SK-N-SH (cell line): ENCODE results near the gene GFPT2. TPM values are rescaled to one million over a fixed set of nuclear protein-coding genes. Genes with fewer than 3 reads are reported as not detected.

ENCODE experiments used
- CTCF ChIA-PET: fragments of 300-600, 350-600 bp; formaldehyde crosslinking; extraction: SDS; loops from one replicate; lab custom pipeline; 2021; lab: Yijun Ruan, JAX
- POLR2A ChIA-PET: fragments of 350-600 bp; sonication (Branson Sonifier 250); formaldehyde crosslinking; extraction: SDS; loops from one replicate; lab custom pipeline; 2020; ENCODE audit warnings: antibody characterized with exemption, inconsistent platforms; lab: Yijun Ruan, JAX
- DNase-seq: peaks from one replicate; pipeline ENCODE4 v3.0.0; 2012
- H2AFZ ChIP-seq: fragments of 200-600 bp; sonication (generic); 2 replicates; pipeline ENCODE4 v1.8.1; 2016; ENCODE audit warnings: antibody characterized with exemption, mild to moderate bottlenecking, low read depth
- H3F3A ChIP-seq: fragments of 200-600 bp; sonication (generic); replicated peaks from 2 replicates; pipeline ENCODE3; 2016; ENCODE audit warnings: antibody characterized with exemption, mild to moderate bottlenecking; ENCODE audit not compliant: insufficient read depth
- H3K27ac ChIP-seq, 2 experiments: fragments of 200-500 bp in 1 of 2; fragments of 200-600 bp in 1 of 2; sonication (Bioruptor generic) in 1 of 2; sonication (generic), shearing (Covaris generic) in 1 of 2; 2 replicates each; pipeline versions ENCODE4 v1.5.1 to v1.6.1; 2014 to 2016; ENCODE audit warnings: low read depth in 2 of 2, inconsistent platforms in 1 of 2, low read length in 1 of 2, mild to moderate bottlenecking in 1 of 2, mixed read lengths in 1 of 2
- H3K27me3 ChIP-seq: fragments of 200-600 bp; sonication (generic), shearing (Covaris generic); 2 replicates; pipeline ENCODE4 v1.6.1; 2016; ENCODE audit warnings: mixed run types; ENCODE audit not compliant: insufficient read depth
- H3K36me3 ChIP-seq, 2 experiments: fragments of 200-500 bp in 1 of 2; fragments of 200-600 bp in 1 of 2; sonication (Bioruptor generic) in 1 of 2; sonication (generic) in 1 of 2; replicated peaks in 1 of 2; 2 replicates each; pipeline versions ENCODE3 to v1.5.1; 2014 to 2016; ENCODE audit warnings: low read length in 1 of 2, mild to moderate bottlenecking in 1 of 2; ENCODE audit not compliant: insufficient read depth in 2 of 2, control insufficient read depth in 1 of 2
- H3K4me1 ChIP-seq, 2 experiments: fragments of 200-500 bp in 1 of 2; fragments of 200-600 bp in 1 of 2; sonication (Bioruptor generic) in 1 of 2; sonication (generic), shearing (Covaris generic) in 1 of 2; 2 replicates each; pipeline versions ENCODE4 v1.5.1 to v1.6.1; 2014 to 2016; ENCODE audit warnings: low read depth in 1 of 2, low read length in 1 of 2, mixed run types in 1 of 2; ENCODE audit not compliant: insufficient read depth in 2 of 2, control insufficient read depth in 1 of 2
- H3K4me2 ChIP-seq: fragments of 200-600 bp; sonication (generic), shearing (Covaris generic); 2 replicates; pipeline ENCODE4 v1.6.1; 2017; ENCODE audit warnings: mixed run types
- H3K4me3 ChIP-seq, 2 experiments: fragments of 200-500 bp in 1 of 2; fragments of 200-600 bp in 1 of 2; sonication (Bioruptor generic) in 1 of 2; sonication (generic), shearing (Covaris generic) in 1 of 2; 2 replicates each; pipeline versions ENCODE4 v1.5.1 to v1.8.1; 2014 to 2016; ENCODE audit warnings: low read depth in 2 of 2, inconsistent platforms in 1 of 2, low read length in 1 of 2, mild to moderate bottlenecking in 1 of 2, mixed read lengths in 1 of 2, moderate library complexity in 1 of 2
- H3K79me2 ChIP-seq: fragments of 200-600 bp; sonication (generic); 2 replicates; pipeline ENCODE4 v1.8.1; 2017; ENCODE audit warnings: mild to moderate bottlenecking; ENCODE audit not compliant: insufficient read depth
- H3K9ac ChIP-seq: fragments of 200-600 bp; sonication (generic); 2 replicates; pipeline ENCODE4 v1.6.1; 2017; ENCODE audit warnings: mixed run types
- H3K9me2 ChIP-seq: fragments of 200-600 bp; sonication (generic); 2 replicates; pipeline ENCODE4 v1.6.1; 2017; ENCODE audit warnings: mixed run types
- H3K9me3 ChIP-seq: fragments of 200-600 bp; sonication (generic); 2 replicates; pipeline ENCODE4 v1.6.1; 2017; ENCODE audit warnings: mixed run types, mild to moderate bottlenecking, moderate library complexity
- H4K20me1 ChIP-seq: fragments of 200-600 bp; sonication (generic); 2 replicates; pipeline ENCODE4 v1.6.1; 2017; ENCODE audit warnings: mild to moderate bottlenecking, mixed run types; ENCODE audit not compliant: insufficient read depth
- CHD2 ChIP-seq: fragments of 150-350 bp; IDR thresholded peaks from 2 replicates; pipeline ENCODE4 v1.6.1; 2018; ENCODE audit warnings: low read length; ENCODE audit not compliant: partially characterized antibody
- EP300 ChIP-seq, 2 experiments: IDR thresholded peaks; 2 replicates each; pipeline versions ENCODE4 v1.4.0 to v1.6.1; 2012; ENCODE audit warnings: borderline replicate concordance in 1 of 2, low read depth in 1 of 2, low read length in 1 of 2
- EZH2phosphoT487 ChIP-seq: fragments of 200-600 bp; sonication (generic); IDR thresholded peaks from 2 replicates; pipeline ENCODE4 v1.6.1; 2017; ENCODE audit warnings: low read depth, mixed run types, mild to moderate bottlenecking, antibody characterized with exemption, moderate library complexity, borderline replicate concordance
- FOSL2 ChIP-seq: IDR thresholded peaks from 2 replicates; pipeline ENCODE4 v1.4.0; 2012; ENCODE audit warnings: low read depth, mild to moderate bottlenecking, moderate library complexity, borderline replicate concordance
- FOXM1 ChIP-seq: IDR thresholded peaks from 2 replicates; pipeline ENCODE4 v1.4.0; 2012; ENCODE audit warnings: low read depth, mild to moderate bottlenecking
- JUND ChIP-seq: IDR thresholded peaks from 2 replicates; pipeline ENCODE4 v1.4.0; 2012
- MEF2A ChIP-seq: IDR thresholded peaks from 2 replicates; pipeline ENCODE4 v1.4.0; 2012; ENCODE audit warnings: low read depth, borderline replicate concordance
- NFIC ChIP-seq: IDR thresholded peaks from 2 replicates; pipeline ENCODE4 v1.4.0; 2012; ENCODE audit warnings: borderline replicate concordance
- RFX5 ChIP-seq: IDR thresholded peaks from 2 replicates; pipeline ENCODE4 v1.6.1; 2012; ENCODE audit warnings: mild to moderate bottlenecking, improper control_type of control experiment, low read length
- RXRA ChIP-seq: IDR thresholded peaks from 2 replicates; pipeline ENCODE4 v1.4.0; 2012; ENCODE audit warnings: low read depth, mild to moderate bottlenecking, borderline replicate concordance
- SIN3A ChIP-seq: IDR thresholded peaks from 2 replicates; pipeline ENCODE4 v1.6.1; 2012; ENCODE audit warnings: low read depth, mild to moderate bottlenecking, low read length, moderate library complexity, borderline replicate concordance
- TAF1 ChIP-seq: IDR thresholded peaks from 2 replicates; pipeline ENCODE4 v1.6.1; 2012; ENCODE audit warnings: low read depth, mild to moderate bottlenecking, low read length, moderate library complexity, borderline replicate concordance
- WGBS: methylation state at CpG from one replicate; pipeline ENCODE4 v1.1.6; 2017; ENCODE audit warnings: low lambda C conversion rate; 5-methylcytosine and 5-hydroxymethylcytosine counted together
- polyA plus RNA-seq, 3 experiments: library from polyadenylated mRNA; depleted of rRNA; stranded (reverse); fragments of >200 nt; gene quantifications; 2 replicates each; pipeline ENCODE4 v1.2.3, GENCODE V29; 2012
- TF ChIP-seq, protein P1 (sequence below): fragments of 150-350 bp; IDR thresholded peaks from 2 replicates; pipeline ENCODE4 v1.6.1; 2016; ENCODE audit warnings: mild to moderate bottlenecking, low read depth, low read length
- TF ChIP-seq, protein P2 (sequence below): IDR thresholded peaks from 2 replicates; pipeline ENCODE4; 2012
- TF ChIP-seq, protein P3 (sequence below): fragments of 200-600 bp; sonication (generic); IDR thresholded peaks from 2 replicates; pipeline ENCODE4 v1.6.1; 2017; ENCODE audit warnings: antibody characterized with exemption, mild to moderate bottlenecking, moderate library complexity
- TF ChIP-seq, protein P4 (sequence below): fragments of 150-350 bp; IDR thresholded peaks from 2 replicates; pipeline ENCODE4 v1.6.1; 2017; ENCODE audit warnings: antibody characterized with exemption, low read length, low read depth, borderline replicate concordance
- TF ChIP-seq, protein P5 (sequence below): IDR thresholded peaks from 2 replicates; pipeline ENCODE4 v1.4.0; 2012; ENCODE audit warnings: low read depth, borderline replicate concordance
- TF ChIP-seq, protein P6 (sequence below): IDR thresholded peaks from 2 replicates; pipeline ENCODE4 v1.4.0; 2012; ENCODE audit warnings: low read depth, borderline replicate concordance
- TF ChIP-seq, protein P7 (sequence below): IDR thresholded peaks from 2 replicates; pipeline ENCODE4 v1.4.0; 2012; ENCODE audit warnings: low read depth

GFPT2 gene
- polyA plus RNA-seq, 1 of the 3 experiments (the other 2 are of a cell fraction), result 8.1 TPM

DNA sequence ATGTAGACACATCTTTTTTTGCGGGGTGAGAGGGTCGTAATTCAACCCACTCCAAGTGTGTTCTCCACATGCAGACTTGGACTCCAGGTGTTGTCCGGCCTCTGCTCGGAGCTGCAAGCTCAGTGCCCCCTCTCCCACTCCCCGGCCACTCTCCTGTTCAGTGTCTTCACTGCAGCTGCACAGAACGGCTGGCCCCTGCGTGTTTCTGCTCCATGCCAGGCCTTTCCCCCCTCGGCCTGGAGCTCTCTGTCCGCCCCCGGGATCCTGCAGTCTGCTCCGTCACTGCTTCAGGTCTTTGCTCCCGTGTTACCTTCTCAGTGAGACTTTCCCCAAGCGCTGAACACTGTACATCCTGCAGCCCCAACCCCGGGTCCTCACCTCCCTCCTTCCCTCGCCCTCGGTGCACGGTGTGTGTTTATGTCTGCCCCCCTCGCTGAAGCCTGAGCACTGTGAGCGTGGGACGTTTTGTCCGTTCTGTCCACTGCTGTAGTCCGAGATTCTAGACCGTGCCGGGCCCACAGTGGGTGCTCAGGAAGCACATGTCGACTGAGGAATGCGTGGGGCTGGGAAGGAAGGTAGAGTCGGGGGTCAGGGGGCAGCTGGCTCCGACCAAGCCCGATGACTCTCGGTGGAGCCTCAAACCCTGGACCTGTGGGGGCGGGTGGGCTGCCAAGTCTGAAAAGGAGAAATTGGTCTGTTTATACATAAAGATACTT, 26.4 kb upstream of the GFPT2 start:
- Histone ChIP-seq H3K4me2 (no peak overlapping the region), H3K36me3 (no peaks in the 10 kb centered on the region), H3K4me1 (peaks cover 0 to 19% of the 10 kb centered on the region in 2 experiments; a peak in 1 of 4 replicates), H3F3A (no peaks in the 10 kb centered on the region), H4K20me1 (no peaks in the 10 kb centered on the region), H3K27ac (no peak overlapping the region), H2AFZ (no peak overlapping the region), H3K4me3 (no peak overlapping the region), H3K9me2 (no peaks in the 10 kb centered on the region), H3K9me3 (no peaks in the 10 kb centered on the region), H3K27me3 (no peaks in the 10 kb centered on the region), H3K9ac (no peak overlapping the region), H3K79me2 (no peaks in the 10 kb centered on the region)
- ChIA-PET CTCF (no interaction called here), POLR2A (no interaction called here)
- 58% methylated on average over 30 of the region's 31 CpGs for WGBS
- no peak for DNase-seq
- no peak for TF ChIP-seq EZH2phosphoT487
- no peak for TF ChIP-seq JUND
- TF ChIP-seq, protein P1, sequence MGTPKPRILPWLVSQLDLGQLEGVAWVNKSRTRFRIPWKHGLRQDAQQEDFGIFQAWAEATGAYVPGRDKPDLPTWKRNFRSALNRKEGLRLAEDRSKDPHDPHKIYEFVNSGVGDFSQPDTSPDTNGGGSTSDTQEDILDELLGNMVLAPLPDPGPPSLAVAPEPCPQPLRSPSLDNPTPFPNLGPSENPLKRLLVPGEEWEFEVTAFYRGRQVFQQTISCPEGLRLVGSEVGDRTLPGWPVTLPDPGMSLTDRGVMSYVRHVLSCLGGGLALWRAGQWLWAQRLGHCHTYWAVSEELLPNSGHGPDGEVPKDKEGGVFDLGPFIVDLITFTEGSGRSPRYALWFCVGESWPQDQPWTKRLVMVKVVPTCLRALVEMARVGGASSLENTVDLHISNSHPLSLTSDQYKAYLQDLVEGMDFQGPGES, result no peak
- no peak for TF ChIP-seq RXRA
- no peak for TF ChIP-seq FOXM1
- TF ChIP-seq SIN3A, result no peak
- no peak for TF ChIP-seq MEF2A
- TF ChIP-seq, protein P2, sequence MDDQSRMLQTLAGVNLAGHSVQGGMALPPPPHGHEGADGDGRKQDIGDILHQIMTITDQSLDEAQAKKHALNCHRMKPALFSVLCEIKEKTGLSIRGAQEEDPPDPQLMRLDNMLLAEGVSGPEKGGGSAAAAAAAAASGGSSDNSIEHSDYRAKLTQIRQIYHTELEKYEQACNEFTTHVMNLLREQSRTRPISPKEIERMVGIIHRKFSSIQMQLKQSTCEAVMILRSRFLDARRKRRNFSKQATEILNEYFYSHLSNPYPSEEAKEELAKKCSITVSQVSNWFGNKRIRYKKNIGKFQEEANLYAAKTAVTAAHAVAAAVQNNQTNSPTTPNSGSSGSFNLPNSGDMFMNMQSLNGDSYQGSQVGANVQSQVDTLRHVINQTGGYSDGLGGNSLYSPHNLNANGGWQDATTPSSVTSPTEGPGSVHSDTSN, result no peak
- TF ChIP-seq, protein P3, sequence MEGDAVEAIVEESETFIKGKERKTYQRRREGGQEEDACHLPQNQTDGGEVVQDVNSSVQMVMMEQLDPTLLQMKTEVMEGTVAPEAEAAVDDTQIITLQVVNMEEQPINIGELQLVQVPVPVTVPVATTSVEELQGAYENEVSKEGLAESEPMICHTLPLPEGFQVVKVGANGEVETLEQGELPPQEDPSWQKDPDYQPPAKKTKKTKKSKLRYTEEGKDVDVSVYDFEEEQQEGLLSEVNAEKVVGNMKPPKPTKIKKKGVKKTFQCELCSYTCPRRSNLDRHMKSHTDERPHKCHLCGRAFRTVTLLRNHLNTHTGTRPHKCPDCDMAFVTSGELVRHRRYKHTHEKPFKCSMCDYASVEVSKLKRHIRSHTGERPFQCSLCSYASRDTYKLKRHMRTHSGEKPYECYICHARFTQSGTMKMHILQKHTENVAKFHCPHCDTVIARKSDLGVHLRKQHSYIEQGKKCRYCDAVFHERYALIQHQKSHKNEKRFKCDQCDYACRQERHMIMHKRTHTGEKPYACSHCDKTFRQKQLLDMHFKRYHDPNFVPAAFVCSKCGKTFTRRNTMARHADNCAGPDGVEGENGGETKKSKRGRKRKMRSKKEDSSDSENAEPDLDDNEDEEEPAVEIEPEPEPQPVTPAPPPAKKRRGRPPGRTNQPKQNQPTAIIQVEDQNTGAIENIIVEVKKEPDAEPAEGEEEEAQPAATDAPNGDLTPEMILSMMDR, result no peak
- TF ChIP-seq, protein P4, sequence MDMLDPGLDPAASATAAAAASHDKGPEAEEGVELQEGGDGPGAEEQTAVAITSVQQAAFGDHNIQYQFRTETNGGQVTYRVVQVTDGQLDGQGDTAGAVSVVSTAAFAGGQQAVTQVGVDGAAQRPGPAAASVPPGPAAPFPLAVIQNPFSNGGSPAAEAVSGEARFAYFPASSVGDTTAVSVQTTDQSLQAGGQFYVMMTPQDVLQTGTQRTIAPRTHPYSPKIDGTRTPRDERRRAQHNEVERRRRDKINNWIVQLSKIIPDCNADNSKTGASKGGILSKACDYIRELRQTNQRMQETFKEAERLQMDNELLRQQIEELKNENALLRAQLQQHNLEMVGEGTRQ, result no peak
- TF ChIP-seq, protein P5, sequence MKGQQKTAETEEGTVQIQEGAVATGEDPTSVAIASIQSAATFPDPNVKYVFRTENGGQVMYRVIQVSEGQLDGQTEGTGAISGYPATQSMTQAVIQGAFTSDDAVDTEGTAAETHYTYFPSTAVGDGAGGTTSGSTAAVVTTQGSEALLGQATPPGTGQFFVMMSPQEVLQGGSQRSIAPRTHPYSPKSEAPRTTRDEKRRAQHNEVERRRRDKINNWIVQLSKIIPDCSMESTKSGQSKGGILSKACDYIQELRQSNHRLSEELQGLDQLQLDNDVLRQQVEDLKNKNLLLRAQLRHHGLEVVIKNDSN, result no peak
- TF ChIP-seq EP300 (IDR thresholded peaks at IDR 0.05; ENCODE audit: borderline replicate concordance in 1 of 2, low read depth in 1 of 2, low read length in 1 of 2), result no peak
- TF ChIP-seq, protein P6, sequence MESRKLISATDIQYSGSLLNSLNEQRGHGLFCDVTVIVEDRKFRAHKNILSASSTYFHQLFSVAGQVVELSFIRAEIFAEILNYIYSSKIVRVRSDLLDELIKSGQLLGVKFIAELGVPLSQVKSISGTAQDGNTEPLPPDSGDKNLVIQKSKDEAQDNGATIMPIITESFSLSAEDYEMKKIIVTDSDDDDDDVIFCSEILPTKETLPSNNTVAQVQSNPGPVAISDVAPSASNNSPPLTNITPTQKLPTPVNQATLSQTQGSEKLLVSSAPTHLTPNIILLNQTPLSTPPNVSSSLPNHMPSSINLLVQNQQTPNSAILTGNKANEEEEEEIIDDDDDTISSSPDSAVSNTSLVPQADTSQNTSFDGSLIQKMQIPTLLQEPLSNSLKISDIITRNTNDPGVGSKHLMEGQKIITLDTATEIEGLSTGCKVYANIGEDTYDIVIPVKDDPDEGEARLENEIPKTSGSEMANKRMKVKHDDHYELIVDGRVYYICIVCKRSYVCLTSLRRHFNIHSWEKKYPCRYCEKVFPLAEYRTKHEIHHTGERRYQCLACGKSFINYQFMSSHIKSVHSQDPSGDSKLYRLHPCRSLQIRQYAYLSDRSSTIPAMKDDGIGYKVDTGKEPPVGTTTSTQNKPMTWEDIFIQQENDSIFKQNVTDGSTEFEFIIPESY, result no peak
- TF ChIP-seq, protein P7, sequence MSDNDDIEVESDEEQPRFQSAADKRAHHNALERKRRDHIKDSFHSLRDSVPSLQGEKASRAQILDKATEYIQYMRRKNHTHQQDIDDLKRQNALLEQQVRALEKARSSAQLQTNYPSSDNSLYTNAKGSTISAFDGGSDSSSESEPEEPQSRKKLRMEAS, result no peak
- TF ChIP-seq FOSL2, result no peak
- TF ChIP-seq NFIC, result no peak
- TF ChIP-seq RFX5, result no peak
- TF ChIP-seq CHD2, result no peak
- no peak for TF ChIP-seq TAF1
